SK-N-DZ (cell line): ENCODE results near the gene F10. TPM values are rescaled to one million over a fixed set of nuclear protein-coding genes. Genes with fewer than 3 reads are reported as not detected.
"Not testable (repeated sequence)": the region's sequence is repeated elsewhere in the genome, so short reads cannot be mapped to it uniquely, and the experiment has no call there.

ENCODE experiments used
- DNase-seq: peaks from one replicate; pipeline ENCODE4 v3.0.0-alpha.2; 2015; ENCODE audit warnings: low spot score
- polyA plus RNA-seq, 2 experiments: library from polyadenylated mRNA; depleted of rRNA; stranded (reverse); fragments of >200 nt; gene quantifications; 2 replicates each; pipeline ENCODE4 v1.2.3, GENCODE V29; 2014

F10 gene
- polyA plus RNA-seq (2014; cell fraction: cytosol; rRNA removed), result 0.47 and 0.54 TPM in 2 replicates
- 0.13 TPM in 1 of 2 replicates, not detected in the other for polyA plus RNA-seq (2014; cell fraction: nucleus; rRNA removed)

- DNase-seq, result peak; percentile 83
These were observed at the start of gene F10 for GRCh38 chr13:113122550-113123225. F10 (plus strand) TSS chr13:113122799; CDS start chr13:113122856, 57 bp downstream.

- no peak for DNase-seq
These were observed 48.7 kb upstream of the F10 start for GRCh38 chr13:113073942-113074341.

GRCh38 chr13:113074401-113074800 is 48.2 kb upstream of the F10 start:
- DNase-seq, result no peak

- DNase-seq, result no peak
These were observed 47.7 kb upstream of the F10 start for GRCh38 chr13:113074876-113075275.

GRCh38 chr13:113075711-113076110 is 46.9 kb upstream of the F10 start:
- DNase-seq, result no peak

- no peak for DNase-seq
These were observed 45.8 kb upstream of the F10 start for GRCh38 chr13:113076681-113077401.

GRCh38 chr13:113077566-113077952 is 45.0 kb upstream of the F10 start:
- DNase-seq, result no peak

- no peak for DNase-seq
These were observed 44.4 kb upstream of the F10 start for GRCh38 chr13:113077953-113078901.

- DNase-seq, result no peak
These were observed 43.5 kb upstream of the F10 start for GRCh38 chr13:113078902-113079780.

GRCh38 chr13:113079781-113080080 is 42.9 kb upstream of the F10 start:
- not testable (repeated sequence) for DNase-seq

GRCh38 chr13:113080361-113080831 is 42.2 kb upstream of the F10 start:
- no peak for DNase-seq

- DNase-seq, result peak; percentile 61
These were observed 41.6 kb upstream of the F10 start for GRCh38 chr13:113080901-113081521.

- no peak for DNase-seq
These were observed 40.2 kb upstream of the F10 start for GRCh38 chr13:113082198-113083021.

- no peak for DNase-seq
These were observed 39.6 kb upstream of the F10 start for GRCh38 chr13:113083022-113083373.

- DNase-seq, result no peak
These were observed 39.1 kb upstream of the F10 start for GRCh38 chr13:113083402-113084061.

GRCh38 chr13:113084094-113084942 is 38.3 kb upstream of the F10 start:
- DNase-seq, result no peak

GRCh38 chr13:113084943-113085540 is 37.6 kb upstream of the F10 start:
- no peak for DNase-seq
